Nephron progenitor cell (in vitro differentiated cells): ENCODE measurements around the gene TMEM130.

Source experiments
- DNase-seq: peaks from one replicate; pipeline ENCODE4 v3.0.0; 2021
- H3K27ac Mint-ChIP-seq: 2 replicates; pipeline ENCODE4 v1.8.0; 2021; ENCODE audit warnings: mild to moderate bottlenecking, moderate library complexity, mixed read lengths
- H3K27me3 Mint-ChIP-seq: 2 replicates; pipeline ENCODE4 v1.8.0; 2021; ENCODE audit warnings: mild to moderate bottlenecking, low read depth, mixed read lengths; ENCODE audit not compliant: poor library complexity
- H3K36me3 Mint-ChIP-seq: 2 replicates; pipeline ENCODE4 v1.8.0; 2021; ENCODE audit warnings: low read depth, mixed read lengths
- H3K4me1 Mint-ChIP-seq: 2 replicates; pipeline ENCODE4 v1.8.0; 2021; ENCODE audit warnings: mixed read lengths
- H3K4me3 Mint-ChIP-seq: 2 replicates; pipeline ENCODE4 v1.8.0; 2021; ENCODE audit warnings: mild to moderate bottlenecking, moderate library complexity, mixed read lengths
- H3K9me3 Mint-ChIP-seq: 2 replicates; pipeline ENCODE4 v1.8.0; 2021; ENCODE audit warnings: mild to moderate bottlenecking, moderate library complexity, mixed read lengths
- TF ChIP-seq, protein P1 (sequence below): fragments of 200-600 bp; sonication (generic); IDR thresholded peaks from 2 replicates; pipeline ENCODE4 v1.5.0; 2021; ENCODE audit warnings: antibody characterized with exemption

Gene TMEM130

DNA sequence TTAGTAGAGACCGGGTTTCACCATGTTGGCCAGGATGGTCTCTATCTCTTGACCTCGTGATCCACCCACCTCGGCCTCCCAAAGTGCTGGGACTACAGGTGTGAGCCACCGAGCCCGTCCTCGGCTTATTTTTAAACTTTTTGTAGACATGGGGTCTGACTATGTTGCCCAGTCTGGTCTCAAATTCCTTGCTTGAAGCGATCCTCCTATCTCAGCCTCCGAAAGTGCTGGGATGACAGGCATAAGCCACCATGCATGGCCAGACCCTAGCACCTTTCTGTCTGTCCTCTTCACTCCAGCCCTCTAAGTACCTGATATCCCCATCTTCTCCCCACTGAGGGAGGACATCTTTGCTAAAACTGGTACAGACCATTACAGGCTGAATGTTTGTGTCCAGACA lies 41.4 kb downstream of the TMEM130 start:
- Mint-ChIP-seq H3K4me1 (no peaks in the 10 kb centered on the region), H3K27ac (no peak overlapping the region), H3K9me3 (no peaks in the 10 kb centered on the region), H3K4me3 (no peak overlapping the region), H3K27me3 (peaks cover 10% of the 10 kb centered on the region), H3K36me3 (no peaks in the 10 kb centered on the region)
- TF ChIP-seq, protein P1, sequence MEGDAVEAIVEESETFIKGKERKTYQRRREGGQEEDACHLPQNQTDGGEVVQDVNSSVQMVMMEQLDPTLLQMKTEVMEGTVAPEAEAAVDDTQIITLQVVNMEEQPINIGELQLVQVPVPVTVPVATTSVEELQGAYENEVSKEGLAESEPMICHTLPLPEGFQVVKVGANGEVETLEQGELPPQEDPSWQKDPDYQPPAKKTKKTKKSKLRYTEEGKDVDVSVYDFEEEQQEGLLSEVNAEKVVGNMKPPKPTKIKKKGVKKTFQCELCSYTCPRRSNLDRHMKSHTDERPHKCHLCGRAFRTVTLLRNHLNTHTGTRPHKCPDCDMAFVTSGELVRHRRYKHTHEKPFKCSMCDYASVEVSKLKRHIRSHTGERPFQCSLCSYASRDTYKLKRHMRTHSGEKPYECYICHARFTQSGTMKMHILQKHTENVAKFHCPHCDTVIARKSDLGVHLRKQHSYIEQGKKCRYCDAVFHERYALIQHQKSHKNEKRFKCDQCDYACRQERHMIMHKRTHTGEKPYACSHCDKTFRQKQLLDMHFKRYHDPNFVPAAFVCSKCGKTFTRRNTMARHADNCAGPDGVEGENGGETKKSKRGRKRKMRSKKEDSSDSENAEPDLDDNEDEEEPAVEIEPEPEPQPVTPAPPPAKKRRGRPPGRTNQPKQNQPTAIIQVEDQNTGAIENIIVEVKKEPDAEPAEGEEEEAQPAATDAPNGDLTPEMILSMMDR, result no peak
- no peak for DNase-seq

DNA sequence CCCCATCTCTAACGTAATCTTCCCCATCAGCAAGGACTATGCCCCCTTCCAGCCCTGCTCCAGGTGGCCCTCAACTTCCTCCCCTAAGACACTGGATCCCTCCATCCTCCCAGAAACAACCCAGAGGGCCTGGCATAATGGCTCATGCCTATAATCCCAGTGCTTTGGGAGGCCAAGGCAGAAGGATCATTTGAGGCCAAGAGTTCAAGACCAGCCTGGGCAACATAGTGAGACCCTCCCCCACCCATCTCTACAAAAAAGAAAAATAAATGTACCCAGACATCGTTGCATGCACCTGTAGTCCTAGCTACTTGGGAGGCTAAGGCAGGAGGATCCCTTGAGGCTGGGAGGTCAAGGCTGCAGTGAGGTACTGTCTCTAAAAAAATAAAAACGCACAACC lies 42.6 kb downstream of the TMEM130 start:
- Mint-ChIP-seq H3K27me3 (peaks cover 10% of the 10 kb centered on the region), H3K4me1 (no peaks in the 10 kb centered on the region), H3K27ac (no peak overlapping the region), H3K36me3 (no peaks in the 10 kb centered on the region), H3K9me3 (no peaks in the 10 kb centered on the region), H3K4me3 (no peak overlapping the region)
- TF ChIP-seq, protein P1, result no peak
- no peak for DNase-seq

GRCh38 chr7:98826811-98827231 lies 43.0 kb downstream of the TMEM130 start:
- no peak for DNase-seq
- H3K4me3 Mint-ChIP-seq, result no peak overlapping the region
- TF ChIP-seq, protein P1, result no peak
- peaks cover 10% of the 10 kb centered on the region for H3K27me3 Mint-ChIP-seq
- H3K27ac Mint-ChIP-seq, result no peak overlapping the region
- no peaks in the 10 kb centered on the region for H3K9me3 Mint-ChIP-seq
- H3K36me3 Mint-ChIP-seq, result no peaks in the 10 kb centered on the region
- H3K4me1 Mint-ChIP-seq, result no peaks in the 10 kb centered on the region

DNA sequence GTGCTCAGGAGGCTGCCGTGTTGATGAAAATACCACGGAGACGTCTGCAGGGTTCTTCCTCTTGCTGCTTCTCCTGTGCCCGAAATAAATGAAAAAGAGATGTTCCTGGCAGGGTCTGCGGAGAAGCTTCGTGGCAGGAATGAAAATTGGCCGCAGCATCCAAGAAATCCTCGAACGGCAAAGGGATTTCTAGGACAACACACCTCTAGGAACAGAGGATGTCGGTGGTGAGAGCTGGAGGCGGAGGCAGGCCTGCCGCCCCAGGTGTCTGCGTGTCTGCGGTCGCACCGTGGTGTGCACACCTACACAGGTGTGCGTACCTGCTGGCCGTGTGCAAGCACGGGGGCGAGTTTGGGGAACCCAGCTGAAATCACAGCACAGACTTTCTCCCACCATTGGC lies 43.4 kb downstream of the TMEM130 start:
- TF ChIP-seq, protein P1, result no peak
- no peaks in the 10 kb centered on the region for H3K4me1 Mint-ChIP-seq
- no peak overlapping the region for H3K4me3 Mint-ChIP-seq
- no peak overlapping the region for H3K27ac Mint-ChIP-seq
- peaks cover 10% of the 10 kb centered on the region for H3K27me3 Mint-ChIP-seq
- no peak for DNase-seq
- H3K9me3 Mint-ChIP-seq, result no peaks in the 10 kb centered on the region
- no peaks in the 10 kb centered on the region for H3K36me3 Mint-ChIP-seq

- H3K36me3 Mint-ChIP-seq, result no peaks in the 10 kb centered on the region
- no peak overlapping the region for H3K27ac Mint-ChIP-seq
- DNase-seq, result no peak
- H3K4me1 Mint-ChIP-seq, result peaks cover 6% of the 10 kb centered on the region
- no peak overlapping the region for H3K4me3 Mint-ChIP-seq
- TF ChIP-seq, protein P1, result no peak
- peaks cover 11% of the 10 kb centered on the region for H3K27me3 Mint-ChIP-seq
- no peaks in the 10 kb centered on the region for H3K9me3 Mint-ChIP-seq
Measured at GRCh38 chr7:98823226-98823625, 46.6 kb downstream of the TMEM130 start.

DNA sequence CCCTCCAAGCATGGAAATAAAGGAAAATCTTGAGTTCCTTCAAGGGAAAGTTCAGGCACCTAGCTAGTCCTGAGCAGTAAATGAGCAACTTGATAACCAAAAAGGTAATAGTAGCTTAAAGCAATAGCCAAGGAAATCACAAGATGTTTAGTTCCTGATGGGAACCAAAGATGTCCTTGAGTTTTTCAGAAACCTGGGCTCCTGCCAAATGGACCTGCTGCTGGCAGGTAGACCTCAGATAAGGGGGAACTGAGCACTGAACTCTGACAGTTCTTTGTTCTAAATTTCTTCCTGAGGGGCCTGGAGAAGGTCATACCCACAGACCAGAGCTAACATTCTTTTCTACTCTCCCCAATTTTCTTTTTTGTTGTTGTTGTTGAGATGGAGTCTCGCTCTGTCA lies 48.5 kb downstream of the TMEM130 start:
- no peaks in the 10 kb centered on the region for H3K36me3 Mint-ChIP-seq
- no peak for DNase-seq
- no peak overlapping the region for H3K4me3 Mint-ChIP-seq
- H3K27me3 Mint-ChIP-seq, result peaks cover 11% of the 10 kb centered on the region
- TF ChIP-seq, protein P1, result no peak
- H3K4me1 Mint-ChIP-seq, result peaks cover 6% of the 10 kb centered on the region
- no peak overlapping the region for H3K27ac Mint-ChIP-seq
- H3K9me3 Mint-ChIP-seq, result peaks cover 4% of the 10 kb centered on the region
